Activated CD4-positive, alpha-beta memory T cell treated with anti-CD3 and anti-CD28 coated beads, Interleukin-2, amount 10 ng/mL, durations not matched to agents 7 days and 5 days (primary cell): ENCODE measurements around the gene ATAD3B. TPM values are rescaled to one million over a fixed set of nuclear protein-coding genes. Genes with fewer than 3 reads are reported as not detected.
"Not testable (repeated sequence)": the region's sequence is repeated elsewhere in the genome, so short reads cannot be mapped to it uniquely, and the experiment has no call there.

Experiments used
- CTCF ChIA-PET: fragments of 350-600 bp; sonication (Branson Sonifier 250); formaldehyde crosslinking; loops from one replicate; lab custom pipeline; 2021; ENCODE audit warnings: antibody characterized with exemption, inconsistent platforms; lab: Charles Lee
- POLR2A ChIA-PET: fragments of 350-600 bp; sonication (Branson Sonifier 250); formaldehyde crosslinking; loops from one replicate; lab custom pipeline; 2021; ENCODE audit warnings: antibody characterized with exemption; lab: Charles Lee
- DNase-seq: peaks from one replicate; pipeline ENCODE4 v3.0.0-alpha.2; 2020
- H3K27ac Mint-ChIP-seq: one replicate; pipeline ENCODE4 v1.8.0; 2021; ENCODE audit warnings: mild to moderate bottlenecking, mixed read lengths
- H3K27me3 Mint-ChIP-seq: one replicate; pipeline ENCODE4 v1.8.0; 2021; ENCODE audit warnings: mixed read lengths
- H3K36me3 Mint-ChIP-seq: one replicate; pipeline ENCODE4 v1.8.0; 2021; ENCODE audit warnings: low read depth, mixed read lengths
- H3K4me1 Mint-ChIP-seq: one replicate; pipeline ENCODE4 v1.8.0; 2021; ENCODE audit warnings: mixed read lengths
- H3K4me3 Mint-ChIP-seq: one replicate; pipeline ENCODE4 v1.8.0; 2021; ENCODE audit warnings: mild to moderate bottlenecking, mixed read lengths
- H3K9me3 Mint-ChIP-seq: one replicate; pipeline ENCODE4 v1.8.0; 2021; ENCODE audit warnings: mixed read lengths
- total RNA-seq, 2 experiments: library from RNA; stranded (reverse); gene quantifications; one replicate each; pipeline ENCODE4 v1.2.3, GENCODE V29; 2021

Gene ATAD3B
- total RNA-seq, 2 experiments from 2014 or later = 25.5 to 26.9 TPM

GRCh38 chr1:1519805-1520505 is 48.4 kb downstream of the ATAD3B start:
- CTCF ChIA-PET, H3K4me3 Mint-ChIP-seq, H3K27ac Mint-ChIP-seq, H3K27me3 Mint-ChIP-seq, H3K4me1 Mint-ChIP-seq, H3K9me3 Mint-ChIP-seq, DNase-seq, POLR2A ChIA-PET: not testable (repeated sequence)
- H3K36me3 Mint-ChIP-seq = peaks cover 13% of the 10 kb centered on the region

GRCh38 chr1:1521331-1521730 is 49.8 kb downstream of the ATAD3B start:
- no peaks in the 10 kb centered on the region for H3K9me3 Mint-ChIP-seq
- DNase-seq = no peak
- H3K36me3 Mint-ChIP-seq = peaks cover 13% of the 10 kb centered on the region
- CTCF ChIA-PET = no interaction called here
- H3K4me3 Mint-ChIP-seq = no peak overlapping the region
- POLR2A ChIA-PET = no interaction called here
- no peaks in the 10 kb centered on the region for H3K4me1 Mint-ChIP-seq
- H3K27me3 Mint-ChIP-seq = no peaks in the 10 kb centered on the region
- H3K27ac Mint-ChIP-seq = no peak overlapping the region

GRCh38 chr1:1522536-1522935 is 51.0 kb downstream of the ATAD3B start:
- DNase-seq, POLR2A ChIA-PET, CTCF ChIA-PET, H3K27ac Mint-ChIP-seq, H3K27me3 Mint-ChIP-seq, H3K4me1 Mint-ChIP-seq, H3K4me3 Mint-ChIP-seq, H3K9me3 Mint-ChIP-seq: not testable (repeated sequence)
- H3K36me3 Mint-ChIP-seq = peaks cover 17% of the 10 kb centered on the region

- CTCF ChIA-PET, H3K4me3 Mint-ChIP-seq, H3K9me3 Mint-ChIP-seq, H3K27ac Mint-ChIP-seq, POLR2A ChIA-PET, H3K4me1 Mint-ChIP-seq, H3K27me3 Mint-ChIP-seq, DNase-seq: not testable (repeated sequence)
- peaks cover 12% of the 10 kb centered on the region for H3K36me3 Mint-ChIP-seq
These were observed 51.7 kb downstream of the ATAD3B start for GRCh38 chr1:1523226-1523625.

GRCh38 chr1:1523651-1524050 is 52.1 kb downstream of the ATAD3B start:
- POLR2A ChIA-PET, CTCF ChIA-PET, H3K4me3 Mint-ChIP-seq, H3K9me3 Mint-ChIP-seq, DNase-seq, H3K36me3 Mint-ChIP-seq, H3K27me3 Mint-ChIP-seq, H3K27ac Mint-ChIP-seq, H3K4me1 Mint-ChIP-seq: not testable (repeated sequence)

GRCh38 chr1:1524750-1525383 is 53.3 kb downstream of the ATAD3B start:
- CTCF ChIA-PET, H3K4me3 Mint-ChIP-seq, H3K27ac Mint-ChIP-seq, H3K9me3 Mint-ChIP-seq, POLR2A ChIA-PET, H3K4me1 Mint-ChIP-seq, H3K27me3 Mint-ChIP-seq, DNase-seq: not testable (repeated sequence)
- H3K36me3 Mint-ChIP-seq = peaks cover 15% of the 10 kb centered on the region

- peaks cover 24% of the 10 kb centered on the region for H3K36me3 Mint-ChIP-seq
- H3K27me3 Mint-ChIP-seq, CTCF ChIA-PET: not testable (repeated sequence)
These were observed 54.9 kb downstream of the ATAD3B start for GRCh38 chr1:1526476-1526875.

GRCh38 chr1:1527092-1527816 is 55.7 kb downstream of the ATAD3B start:
- DNase-seq = no peak
- ChIA-PET POLR2A (no interaction called here), CTCF (no interaction called here)
- no peak overlapping the region for H3K27ac Mint-ChIP-seq
- H3K36me3 Mint-ChIP-seq = peaks cover 29% of the 10 kb centered on the region
- H3K4me3 Mint-ChIP-seq = no peak overlapping the region
- H3K4me1 Mint-ChIP-seq = no peaks in the 10 kb centered on the region
- peaks cover 7% of the 10 kb centered on the region for H3K9me3 Mint-ChIP-seq
- no peaks in the 10 kb centered on the region for H3K27me3 Mint-ChIP-seq

More at GRCh38 chr1:1526476-1526875, 54.9 kb downstream of the ATAD3B start:
- H3K4me3 Mint-ChIP-seq, POLR2A ChIA-PET, H3K4me1 Mint-ChIP-seq, H3K27ac Mint-ChIP-seq, H3K9me3 Mint-ChIP-seq, DNase-seq: not testable (repeated sequence)

GRCh38 chr1:1528301-1529267 is 57.0 kb downstream of the ATAD3B start:
- Mint-ChIP-seq H3K9me3 (peaks cover 7% of the 10 kb centered on the region), H3K36me3 (peaks cover 31% of the 10 kb centered on the region), H3K4me1 (no peaks in the 10 kb centered on the region), H3K4me3 (no peak overlapping the region), H3K27ac (no peak overlapping the region), H3K27me3 (no peaks in the 10 kb centered on the region)
- ChIA-PET CTCF (no interaction called here), POLR2A (interaction anchor here (1.1 kb wide), 1 partner anchor 10 kb away, joined by 3 read pairs; no protein-coding TSS in a partner anchor)
- no peak for DNase-seq

- POLR2A ChIA-PET = interaction anchor here (1.1 kb wide), 1 partner anchor 9 kb away, joined by 3 read pairs; no protein-coding TSS in a partner anchor
- DNase-seq = no peak
- peaks cover 7% of the 10 kb centered on the region for H3K9me3 Mint-ChIP-seq
- H3K27ac Mint-ChIP-seq = no peak overlapping the region
- H3K27me3 Mint-ChIP-seq = no peaks in the 10 kb centered on the region
- peaks cover 31% of the 10 kb centered on the region for H3K36me3 Mint-ChIP-seq
- no peaks in the 10 kb centered on the region for H3K4me1 Mint-ChIP-seq
- H3K4me3 Mint-ChIP-seq = no peak overlapping the region
- CTCF ChIA-PET = no interaction called here
These were observed 57.8 kb downstream of the ATAD3B start for GRCh38 chr1:1529321-1529720.

- H3K27me3 Mint-ChIP-seq = no peaks in the 10 kb centered on the region
- CTCF ChIA-PET = no interaction called here
These were observed 58.4 kb downstream of the ATAD3B start for GRCh38 chr1:1529936-1530335.

GRCh38 chr1:1531947-1532346 is 60.4 kb downstream of the ATAD3B start:
- H3K9me3 Mint-ChIP-seq = peaks cover 7% of the 10 kb centered on the region
- H3K27me3 Mint-ChIP-seq = no peaks in the 10 kb centered on the region
- peaks cover 31% of the 10 kb centered on the region for H3K36me3 Mint-ChIP-seq
- CTCF ChIA-PET = no interaction called here
- no peak overlapping the region for H3K4me3 Mint-ChIP-seq
- DNase-seq = no peak
- H3K4me1 Mint-ChIP-seq = no peaks in the 10 kb centered on the region
- POLR2A ChIA-PET = no interaction called here
- H3K27ac Mint-ChIP-seq = no peak overlapping the region

More at GRCh38 chr1:1529936-1530335, 58.4 kb downstream of the ATAD3B start:
- peaks cover 7% of the 10 kb centered on the region for H3K9me3 Mint-ChIP-seq
- no peak for DNase-seq
- H3K4me1 Mint-ChIP-seq = no peaks in the 10 kb centered on the region
- H3K27ac Mint-ChIP-seq = no peak overlapping the region
- POLR2A ChIA-PET = interaction anchor here (1.1 kb wide), 1 partner anchor 9 kb away, joined by 3 read pairs; no protein-coding TSS in a partner anchor
- peaks cover 31% of the 10 kb centered on the region for H3K36me3 Mint-ChIP-seq
- H3K4me3 Mint-ChIP-seq = no peak overlapping the region
